Activated T-helper 1 cell treated with Interleukin-2 at 50 U/mL for 16 hours (primary cell): Measurements from ENCODE around the gene DLGAP1.
"Not testable (repeated sequence)": the region's sequence is repeated elsewhere in the genome, so short reads cannot be mapped to it uniquely, and the experiment has no call there.

Experiments
- DNase-seq: peaks from one replicate; pipeline ENCODE4 v3.0.0-alpha.2; 2020; ENCODE audit warnings: low read depth

The DLGAP1 gene

GRCh38 chr18:3583106-3583872, 871.8 kb downstream of the DLGAP1 start:
- DNase-seq, result not testable (repeated sequence)

- DNase-seq, result no peak
Measured at GRCh38 chr18:3581890-3582289, 873.2 kb downstream of the DLGAP1 start.

DNA sequence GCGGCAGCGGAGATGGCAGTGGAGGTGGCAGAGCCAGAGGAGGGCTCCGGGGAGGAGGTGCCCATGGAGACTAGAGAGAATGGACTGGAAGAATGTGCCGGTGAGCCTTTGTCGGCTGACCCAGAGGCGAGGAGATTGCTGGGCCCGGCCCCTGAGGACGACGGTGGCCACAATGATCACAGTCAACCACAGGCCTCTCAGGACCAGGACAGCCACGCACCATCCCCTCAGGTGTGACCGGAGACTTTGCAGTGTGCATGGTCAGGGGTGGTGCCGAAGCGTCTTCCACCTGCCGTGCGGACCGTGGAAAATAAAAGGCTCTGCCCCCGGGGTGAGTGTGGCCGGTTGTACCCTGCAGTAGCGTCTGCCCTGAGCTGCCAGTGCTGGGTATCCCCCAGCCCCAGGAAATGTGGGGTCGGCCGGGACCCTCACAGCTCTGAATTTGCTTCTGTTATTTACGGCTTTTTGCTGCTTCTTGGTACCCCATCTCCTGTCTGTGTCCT, 874.5 kb downstream of the DLGAP1 start:
- DNase-seq, result not testable (repeated sequence)

GRCh38 chr18:3579701-3580100, 875.4 kb downstream of the DLGAP1 start:
- DNase-seq, result no peak

DNA sequence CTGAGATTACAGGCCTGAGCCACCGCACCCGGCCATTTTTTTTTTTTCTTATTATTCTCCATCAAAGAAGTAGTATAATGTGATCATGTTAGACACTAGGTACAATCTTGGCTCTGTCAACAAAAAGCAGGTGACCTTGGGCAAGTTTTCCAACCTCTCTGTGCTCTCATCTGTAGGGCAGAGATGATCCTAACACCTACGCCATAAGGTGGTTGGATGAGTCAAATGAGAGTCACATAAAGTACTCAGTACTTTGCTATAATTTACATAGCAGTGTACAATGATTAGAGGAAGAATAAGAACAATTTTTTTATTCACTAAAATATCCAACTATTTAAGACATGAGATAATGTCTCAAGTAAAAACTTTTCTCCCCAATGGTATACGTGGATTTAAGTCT, 876.5 kb downstream of the DLGAP1 start:
- no peak for DNase-seq

DNA sequence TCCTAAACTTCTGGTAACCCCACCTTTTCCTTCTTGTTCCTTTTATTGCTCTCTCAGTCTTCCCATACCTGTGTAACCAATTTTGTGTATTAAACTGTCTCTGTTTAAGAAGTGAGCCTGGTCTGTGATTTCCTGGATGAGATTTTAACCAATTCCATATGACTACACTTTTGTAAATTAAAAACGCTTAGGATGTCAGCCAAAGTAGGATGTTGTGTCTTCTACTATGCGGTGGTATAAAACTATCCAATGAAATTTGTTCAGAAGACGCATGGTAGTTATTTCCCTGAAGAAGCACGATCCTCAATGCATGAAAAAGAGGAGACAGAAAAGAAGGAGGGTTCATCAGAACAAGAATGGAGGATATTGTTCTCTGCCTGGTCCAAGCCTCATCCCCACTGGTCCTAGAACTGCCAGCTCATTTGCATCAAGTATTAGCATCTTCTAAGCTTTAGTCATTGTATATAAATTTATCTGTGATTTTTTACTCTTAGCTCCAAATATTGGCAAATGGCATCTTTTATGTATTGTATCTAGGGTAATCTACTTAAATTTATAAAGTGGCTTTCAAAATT, 877.7 kb downstream of the DLGAP1 start:
- no peak for DNase-seq

- DNase-seq, result no peak
Measured at GRCh38 chr18:3572761-3573160, 882.3 kb downstream of the DLGAP1 start.

DNA sequence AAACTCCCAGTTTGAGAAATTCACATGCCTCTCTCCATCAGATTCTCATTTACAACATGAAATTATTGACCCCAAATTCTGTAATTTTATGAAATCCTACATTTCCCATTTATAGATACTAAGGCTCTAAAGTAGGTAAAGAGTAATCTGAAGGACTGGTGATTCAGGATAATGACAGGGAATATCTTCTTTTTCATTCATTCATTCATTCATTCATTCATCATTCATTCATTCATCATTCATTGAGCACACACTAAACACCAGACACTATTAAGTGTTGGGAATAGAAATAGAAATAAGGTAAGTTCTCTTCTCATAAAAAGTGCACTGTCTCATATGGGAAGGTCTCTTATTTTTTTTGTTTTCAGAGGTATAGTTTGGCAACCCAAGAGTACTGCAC, 888.3 kb downstream of the DLGAP1 start:
- no peak for DNase-seq

GRCh38 chr18:3560755-3561154, 894.4 kb downstream of the DLGAP1 start:
- DNase-seq, result no peak

DNA sequence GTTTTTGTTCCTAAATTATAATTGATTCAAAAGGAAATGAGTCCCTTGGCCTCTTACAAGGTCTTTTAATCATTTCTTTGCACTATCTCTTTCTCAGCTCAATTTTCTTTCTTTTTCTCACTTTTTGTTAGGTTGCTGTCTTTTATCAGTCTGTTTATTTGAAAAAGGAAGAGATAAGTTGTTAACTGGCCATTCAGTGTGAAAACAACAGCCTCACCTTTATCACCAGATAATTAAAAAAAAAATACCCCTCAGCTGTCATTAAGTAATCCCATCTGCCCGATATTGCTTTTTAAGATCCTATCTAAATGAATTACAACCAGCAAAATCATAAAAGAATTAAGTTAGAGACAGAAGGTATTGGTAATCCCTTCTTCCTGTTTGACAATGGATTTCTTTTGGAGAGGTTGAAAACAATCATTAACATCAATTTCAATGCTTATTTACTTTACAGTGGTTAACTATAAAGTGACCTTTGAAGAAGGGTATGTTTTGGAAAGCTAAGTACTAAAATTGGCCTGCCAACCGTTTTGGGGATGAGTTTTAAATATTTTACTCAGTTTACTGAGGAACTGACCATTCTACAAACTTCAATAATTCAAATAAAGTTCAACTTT, 900.2 kb downstream of the DLGAP1 start:
- no peak for DNase-seq

- DNase-seq, result no peak
Measured at GRCh38 chr18:3554091-3554601, 901.0 kb downstream of the DLGAP1 start.

DNA sequence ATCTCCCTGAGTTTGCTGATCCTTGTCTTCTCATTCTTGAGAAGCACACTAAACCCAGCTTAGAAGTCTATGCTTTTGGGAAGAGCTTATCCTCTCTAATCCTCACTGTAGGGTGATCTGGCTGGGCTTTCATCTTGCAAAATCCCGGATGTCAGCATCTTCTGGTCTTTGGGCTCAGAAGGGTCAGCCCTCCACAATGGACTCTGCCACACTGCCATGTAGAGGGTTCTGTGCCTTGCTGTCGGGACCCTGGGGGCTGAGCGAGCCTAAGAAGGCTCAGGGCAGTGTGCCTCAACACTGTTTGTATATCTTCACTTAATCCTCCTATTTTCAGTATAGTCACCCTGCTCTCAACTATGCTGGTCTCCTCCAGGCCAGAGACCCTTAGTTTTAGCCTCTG, 902.8 kb downstream of the DLGAP1 start:
- DNase-seq, result no peak

DNA sequence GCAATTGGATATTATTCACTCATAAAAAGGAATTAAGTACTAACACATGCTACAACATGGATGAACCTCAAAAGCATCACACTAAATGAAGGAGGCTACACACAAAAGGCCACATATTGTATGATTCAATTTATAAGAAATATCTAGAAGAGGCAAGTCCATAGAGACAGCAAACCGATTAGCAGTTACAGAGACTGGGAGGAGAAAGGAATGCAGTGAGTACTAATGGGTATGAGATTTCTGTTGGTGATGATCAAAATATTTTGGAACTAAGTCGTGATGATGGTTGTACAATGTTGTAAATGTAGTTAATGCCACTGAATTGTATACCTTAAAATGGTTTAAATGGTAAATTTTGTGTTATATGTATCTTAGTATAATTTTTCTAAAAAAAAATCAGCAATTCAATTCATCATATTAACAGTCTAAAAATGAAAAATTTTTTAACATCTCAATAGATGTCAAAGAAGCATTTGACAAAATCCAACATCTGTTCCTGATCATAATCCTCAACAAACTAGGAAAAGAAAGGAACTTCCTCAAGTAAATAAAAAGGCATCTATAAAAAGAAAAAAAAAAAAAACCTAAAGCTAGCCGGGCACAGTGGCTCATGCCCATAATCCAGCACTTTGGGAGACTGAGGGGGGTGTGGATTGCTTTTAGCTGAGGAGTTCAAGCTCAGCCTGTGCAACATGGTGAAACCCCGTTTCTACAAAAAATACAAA, 907.1 kb downstream of the DLGAP1 start:
- no peak for DNase-seq

DNA sequence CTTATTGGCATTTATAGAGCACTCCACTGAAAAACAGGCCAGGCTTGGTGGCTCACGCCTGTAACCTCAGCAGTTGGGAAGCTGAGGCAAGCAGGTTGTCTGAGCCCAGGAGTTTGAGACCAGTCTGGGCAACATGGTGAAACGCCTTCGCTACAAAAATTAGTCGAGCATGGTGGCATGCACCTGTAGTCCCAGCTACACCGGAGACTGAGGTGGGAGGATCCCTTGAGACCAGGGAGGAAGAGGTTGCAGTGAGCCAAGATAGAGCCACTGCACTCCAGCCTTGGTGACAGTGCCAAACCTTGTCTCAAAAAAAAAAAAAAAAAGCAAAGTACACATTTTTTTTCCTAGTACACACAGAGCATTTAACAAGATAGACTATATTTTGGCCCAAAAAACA, 909.0 kb downstream of the DLGAP1 start:
- no peak for DNase-seq

DNA sequence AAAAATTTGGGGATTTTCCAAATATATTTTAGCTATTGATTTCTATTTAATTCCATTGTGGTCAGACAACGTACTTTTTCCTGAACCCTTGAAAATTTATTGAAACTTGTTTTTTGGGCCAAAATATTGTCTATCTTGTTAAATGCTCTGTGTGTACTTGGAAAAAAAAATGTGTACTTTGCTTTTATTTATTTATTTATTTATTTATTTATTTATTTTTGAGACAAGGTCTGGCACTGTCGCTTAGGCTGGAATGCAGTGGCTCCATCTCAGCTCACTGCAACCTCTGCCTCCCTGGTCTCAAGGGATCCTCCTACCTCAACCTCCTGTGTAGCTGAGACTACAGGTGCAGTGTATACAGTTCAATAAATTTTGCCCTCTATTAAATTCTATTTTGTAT, 910.6 kb downstream of the DLGAP1 start:
- no peak for DNase-seq

DNA sequence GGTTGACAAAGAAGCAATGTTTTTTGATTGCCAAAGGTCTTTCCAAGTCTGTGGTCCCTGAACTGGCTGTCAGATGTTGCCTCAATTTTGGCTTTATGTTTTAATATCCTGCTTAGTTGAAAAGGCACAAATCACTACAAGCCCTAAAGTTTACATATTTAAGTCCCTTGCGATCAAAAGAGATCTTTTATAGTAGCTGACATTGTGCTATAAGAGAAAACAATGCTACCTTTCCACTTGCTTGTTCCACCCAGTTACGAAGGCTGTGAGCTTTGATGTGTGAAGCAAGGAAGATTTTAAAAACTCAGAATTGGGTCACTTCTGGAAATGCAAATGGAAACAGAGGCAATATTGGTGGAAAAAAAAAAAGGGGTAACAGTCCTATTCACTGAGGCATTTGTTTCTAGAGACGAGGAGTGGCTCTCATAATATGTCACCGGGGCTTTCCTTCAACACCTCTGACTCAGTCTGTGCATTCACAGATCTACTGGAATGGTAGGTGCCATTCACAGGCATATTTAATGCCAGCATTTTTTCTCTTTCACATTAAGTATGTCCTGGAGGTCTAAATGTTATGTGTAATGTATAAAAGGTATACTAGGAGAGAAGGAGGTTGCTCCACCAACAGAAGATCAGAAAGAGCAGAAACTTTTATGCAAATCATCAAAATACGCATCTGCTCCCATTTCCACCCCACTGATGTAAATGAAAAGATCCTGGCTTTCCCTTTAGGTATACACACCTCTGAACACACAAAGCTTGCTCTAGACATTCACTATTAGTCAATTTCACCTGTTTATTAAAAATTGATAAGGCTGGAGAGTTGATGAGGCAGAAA, 913.3 kb downstream of the DLGAP1 start:
- no peak for DNase-seq

DNA sequence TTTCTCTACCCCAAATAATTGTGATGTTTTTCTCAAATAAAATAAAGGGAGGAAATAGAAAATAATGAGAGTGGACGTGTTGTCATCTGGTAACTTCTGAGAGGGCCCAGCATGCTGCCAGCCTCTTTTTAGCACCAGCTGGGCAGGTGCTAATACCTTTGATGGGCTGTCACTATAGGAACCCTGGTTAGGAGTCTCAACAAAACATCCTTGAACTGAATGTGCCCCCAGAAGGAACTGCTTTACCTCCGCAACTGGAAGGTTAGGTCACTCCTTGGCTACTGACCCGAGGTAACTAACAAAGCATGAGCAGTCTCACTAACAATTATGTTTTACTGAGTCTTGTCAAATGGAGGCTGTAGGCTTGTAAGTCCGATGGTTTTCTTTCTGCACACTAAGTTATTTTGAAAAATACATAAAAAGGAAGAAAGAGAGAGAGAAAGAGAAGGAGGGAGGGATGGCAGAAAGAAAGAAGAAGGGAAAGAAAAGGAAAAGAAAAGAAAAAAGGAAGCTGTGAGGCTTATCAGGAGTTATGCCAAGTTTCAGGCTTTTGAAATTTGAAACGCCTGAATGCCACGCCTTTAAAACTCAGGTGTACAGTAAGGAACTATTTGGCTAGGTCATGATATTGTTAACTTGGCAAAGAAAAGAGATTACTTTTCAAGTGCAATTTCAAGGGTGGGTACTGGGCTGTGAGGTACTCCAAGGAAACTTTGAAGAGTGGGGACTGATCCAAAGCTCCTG, 914.1 kb downstream of the DLGAP1 start:
- no peak for DNase-seq

DNA sequence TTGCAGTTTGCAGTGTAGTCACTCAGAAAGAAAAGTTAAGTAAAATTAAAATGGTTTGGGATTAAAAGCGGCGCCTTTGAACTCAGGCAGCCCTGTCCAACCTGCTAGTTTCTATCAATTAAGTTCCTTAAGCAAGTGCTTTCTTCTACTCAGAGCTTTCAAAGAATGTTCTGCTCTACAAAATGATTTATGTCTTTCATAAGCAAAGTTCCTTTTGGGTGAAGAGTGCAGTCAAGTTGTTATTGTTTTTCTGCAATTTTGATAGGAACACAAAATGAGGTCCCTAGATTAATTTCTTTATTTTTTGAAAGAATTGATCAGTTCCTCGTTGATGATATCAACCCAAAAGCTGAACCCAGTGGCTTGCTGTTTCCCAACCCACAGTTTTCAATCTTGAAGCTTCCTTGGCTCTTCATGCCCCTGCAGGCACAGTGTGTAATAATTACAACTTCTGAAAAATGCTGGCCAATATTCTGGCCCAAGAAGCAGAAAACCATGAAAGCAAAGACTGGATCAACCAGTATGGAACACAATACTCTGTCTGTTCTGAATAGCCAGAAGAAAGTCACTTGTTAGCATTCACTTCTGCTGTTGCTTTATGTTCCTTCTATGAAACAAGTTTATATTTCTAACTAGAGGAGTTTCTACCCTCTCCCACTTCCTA, 916.0 kb downstream of the DLGAP1 start:
- DNase-seq, result no peak

DNA sequence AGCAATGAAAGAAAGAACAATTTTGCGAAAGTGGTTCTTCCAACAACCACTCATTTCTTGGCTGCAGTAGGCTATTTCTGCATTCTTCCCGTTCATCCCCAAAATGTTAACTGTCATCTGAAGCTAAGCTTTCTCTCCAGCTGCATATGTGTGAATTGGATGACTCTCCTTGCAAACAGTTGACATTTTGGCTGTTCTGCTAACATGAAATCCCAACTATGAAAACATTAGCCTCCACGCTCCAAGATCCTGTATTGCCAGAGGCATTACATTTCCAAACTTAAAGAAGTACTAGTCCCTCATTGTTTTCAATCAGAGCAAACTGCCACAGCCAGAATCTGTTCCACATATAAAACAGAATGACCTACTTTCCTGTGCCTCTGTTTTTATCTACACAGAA, 916.7 kb downstream of the DLGAP1 start:
- DNase-seq, result no peak

GRCh38 chr18:3530807-3531206, 924.3 kb downstream of the DLGAP1 start:
- no peak for DNase-seq
